HG02970 (cell line): ENCODE data around the gene MFGE8.

Experiments used
- ATAC-seq: cut with Tn5 transposase; IDR thresholded peaks from one replicate; pipeline ENCODE4 v1.9.1; 2021; ENCODE audit warnings: mild to moderate bottlenecking, moderate library complexity, moderate number of reproducible peaks; ENCODE audit not compliant: unreplicated experiment, low FRiP score

MFGE8 gene

GRCh38 chr15:88920186-88920891 is 7.2 kb upstream of the MFGE8 start:
- no peak for ATAC-seq

- no peak for ATAC-seq
Measured at GRCh38 chr15:88918738-88919137, 5.6 kb upstream of the MFGE8 start.

GRCh38 chr15:88917760-88918159 is 4.6 kb upstream of the MFGE8 start:
- ATAC-seq, result no peak

DNA sequence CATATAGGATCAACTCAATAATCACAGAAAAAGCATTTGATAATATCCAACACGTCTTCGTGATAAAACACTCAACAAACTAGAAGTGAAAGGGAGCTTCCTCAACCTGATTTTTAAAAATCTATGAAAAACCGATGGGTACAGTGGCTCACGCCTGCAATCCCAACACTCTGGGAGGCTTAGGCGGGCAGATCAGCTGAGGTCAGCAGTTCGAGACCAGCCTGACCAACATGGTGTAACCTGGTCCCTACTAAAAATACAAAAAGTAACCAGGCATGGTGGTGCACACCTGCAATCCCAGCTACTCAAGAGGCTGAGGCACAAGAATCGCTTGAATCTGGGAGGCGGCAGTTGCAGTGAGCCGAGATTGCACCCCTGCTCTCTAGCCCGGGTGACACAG is 2.2 kb upstream of the MFGE8 start:
- ATAC-seq, result no peak

DNA sequence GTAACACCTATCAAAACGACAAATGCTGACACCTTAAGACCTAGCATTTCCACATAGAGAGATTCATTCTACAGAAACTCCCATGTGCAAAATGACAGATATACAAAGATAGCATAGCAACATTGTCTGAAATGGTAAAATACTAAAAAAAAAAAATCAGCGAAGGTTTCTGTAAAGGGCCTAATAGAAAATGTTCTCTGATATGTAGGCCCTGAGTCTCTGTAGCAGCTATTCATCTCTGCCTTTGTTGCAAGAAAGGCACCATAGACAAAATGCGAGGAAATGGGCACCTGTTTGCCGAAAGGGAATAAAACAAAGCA is 631 bp upstream of the MFGE8 start:
- no peak for ATAC-seq

DNA sequence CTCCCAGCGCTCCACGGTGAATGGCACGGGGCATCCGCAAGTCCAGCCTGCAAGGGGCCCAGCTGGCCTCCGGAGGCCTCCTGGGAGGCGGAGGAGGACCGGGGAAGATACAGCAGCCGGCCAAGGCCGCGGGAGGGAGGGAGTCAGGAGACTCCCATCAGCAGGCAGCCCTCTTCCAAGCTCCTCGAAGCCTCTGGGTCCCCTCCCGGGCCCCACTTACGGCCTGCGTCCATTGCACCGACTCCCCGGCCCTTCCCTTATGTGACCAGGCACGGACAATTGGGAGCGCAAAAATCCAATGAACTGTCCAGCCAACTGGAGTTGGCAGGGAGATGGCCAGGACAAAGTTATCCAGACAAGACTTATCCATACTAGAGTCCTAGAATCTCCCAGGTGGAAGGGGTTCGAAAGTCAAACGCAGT is 668 bp downstream of the MFGE8 start:
- no peak for ATAC-seq

DNA sequence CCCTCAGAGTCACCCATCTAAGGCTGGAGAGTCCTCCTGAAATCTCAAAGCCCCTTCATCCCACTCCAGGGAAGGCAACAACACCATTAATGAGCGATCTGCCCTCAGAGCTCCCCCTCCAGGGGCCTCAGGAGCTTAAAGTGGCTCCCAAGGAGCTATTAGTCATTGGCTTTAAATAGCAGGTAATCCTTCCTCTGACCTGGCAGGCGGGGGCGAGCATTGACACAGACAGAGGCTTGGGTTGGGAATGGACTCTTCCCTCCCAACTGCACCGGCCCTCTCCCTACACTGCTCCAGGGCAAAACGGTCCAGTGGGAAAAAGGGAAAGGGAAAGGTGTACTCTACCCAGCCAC is 1.4 kb downstream of the MFGE8 start:
- ATAC-seq, result no peak

- no peak for ATAC-seq
Measured at GRCh38 chr15:88909956-88910831, 3.0 kb downstream of the MFGE8 start.

DNA sequence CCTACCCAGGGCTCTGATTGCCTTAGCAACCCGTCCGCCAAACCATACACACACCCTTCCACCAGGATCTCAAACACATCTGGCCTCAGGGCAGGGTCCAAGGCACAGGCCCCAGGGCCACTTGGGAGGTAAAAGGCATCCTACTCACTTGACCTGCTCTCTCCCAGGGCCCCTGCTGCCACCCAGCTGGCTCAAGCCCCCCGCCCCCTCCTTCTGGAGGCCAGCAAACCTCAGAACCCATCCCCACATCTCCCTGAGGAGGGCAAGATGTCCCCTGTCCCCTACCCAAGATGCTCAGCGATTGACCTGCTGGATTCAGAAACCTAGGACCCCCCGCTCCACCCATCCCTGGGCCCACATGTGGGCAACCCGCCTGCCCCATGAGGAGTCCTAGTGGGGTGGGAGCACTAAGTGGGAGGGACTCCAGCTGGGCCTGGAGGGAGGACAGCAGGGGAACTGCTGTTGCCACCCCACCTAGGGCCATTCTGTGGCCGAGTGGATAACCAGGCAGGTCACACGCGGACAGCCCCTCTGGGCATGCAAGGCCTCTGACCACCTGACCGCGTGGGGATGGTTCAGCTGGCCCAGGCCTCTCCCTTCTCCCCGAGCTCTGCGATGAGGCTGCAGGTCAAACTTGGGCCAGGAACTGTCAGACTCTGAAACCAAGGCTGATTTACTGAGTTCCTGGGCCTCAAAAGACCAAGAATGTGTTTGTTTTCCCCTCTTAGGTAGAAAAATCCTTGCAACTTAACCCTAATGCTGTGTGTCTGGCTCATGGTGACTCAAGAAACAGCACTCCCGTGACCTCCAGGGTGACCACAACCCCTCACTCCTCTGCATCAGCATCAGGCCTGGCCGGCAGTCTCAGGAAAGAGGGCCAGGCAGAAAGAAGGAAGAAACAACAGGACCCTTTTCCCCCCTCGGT is 4.2 kb downstream of the MFGE8 start:
- no peak for ATAC-seq

- ATAC-seq, result no peak
Measured at GRCh38 chr15:88908123-88908522, 5.1 kb downstream of the MFGE8 start.

DNA sequence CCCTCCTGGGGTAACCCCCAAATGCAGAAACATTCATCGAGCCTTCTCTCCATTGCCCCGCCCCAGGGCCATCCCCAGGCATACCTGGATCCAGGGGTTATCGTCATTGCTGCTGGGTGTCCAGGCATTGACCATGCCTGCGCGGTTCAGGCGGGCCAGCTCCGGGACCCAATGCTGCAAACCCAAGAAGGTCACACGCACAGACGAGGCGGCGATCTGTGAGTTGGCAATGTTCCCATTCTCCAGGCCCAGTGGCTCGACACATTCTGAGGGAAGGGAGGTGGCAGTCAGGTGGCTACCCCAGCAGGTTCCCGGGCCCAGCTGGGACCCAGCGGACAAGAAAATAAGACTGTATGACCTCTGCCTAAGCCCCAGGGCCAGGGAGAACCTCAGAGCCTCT is 6.1 kb downstream of the MFGE8 start:
- ATAC-seq, result no peak

- ATAC-seq, result no peak
Measured at GRCh38 chr15:88906551-88906950, 6.6 kb downstream of the MFGE8 start.

- ATAC-seq, result no peak
Measured at GRCh38 chr15:88906130-88906529, 7.0 kb downstream of the MFGE8 start.

- ATAC-seq, result no peak
Measured at GRCh38 chr15:88905576-88905975, 7.6 kb downstream of the MFGE8 start.

GRCh38 chr15:88904624-88905327 is 8.4 kb downstream of the MFGE8 start:
- ATAC-seq, result peak; percentile 77

DNA sequence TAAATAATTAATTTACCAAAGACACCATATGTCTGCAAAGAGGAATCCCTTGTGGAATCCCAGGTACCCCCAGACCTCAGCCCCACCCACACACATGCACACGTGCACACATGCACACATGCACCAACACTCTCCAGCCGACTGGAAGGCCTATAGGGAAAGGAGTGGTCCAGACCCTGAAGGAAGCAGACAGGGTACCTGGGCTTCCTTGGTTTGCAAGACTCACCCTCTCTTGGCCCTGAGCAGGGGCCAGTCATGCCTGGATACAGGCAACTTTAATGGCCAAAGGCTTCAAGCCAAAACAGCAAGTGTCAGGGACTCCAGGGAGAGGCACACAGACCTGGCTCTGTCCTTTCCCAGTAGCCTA is 8.9 kb downstream of the MFGE8 start:
- ATAC-seq, result no peak

GRCh38 chr15:88902846-88903245 is 10.3 kb downstream of the MFGE8 start:
- no peak for ATAC-seq

GRCh38 chr15:88902221-88902835 is 10.9 kb downstream of the MFGE8 start:
- ATAC-seq, result no peak

GRCh38 chr15:88901508-88902220 is 11.5 kb downstream of the MFGE8 start:
- no peak for ATAC-seq
